Measurements from ENCODE around the gene RGS7.

GRCh38 chr1:241142493-241142892 lies 214.5 kb downstream of the RGS7 start:
- TF ChIP-seq POLR2A (IDR thresholded peaks at IDR 0.05): no peak
- TF ChIP-seq CTCF (IDR thresholded peaks at IDR 0.05 in 8 of 11, conservative IDR thresholded peaks at IDR 0.05 in 3 of 11): no peak
